ENCODE data around the gene GPR83.
A peak's percentile ranks its signal among the peaks of the same experiment; 100 is the strongest.

Gene GPR83

DNA sequence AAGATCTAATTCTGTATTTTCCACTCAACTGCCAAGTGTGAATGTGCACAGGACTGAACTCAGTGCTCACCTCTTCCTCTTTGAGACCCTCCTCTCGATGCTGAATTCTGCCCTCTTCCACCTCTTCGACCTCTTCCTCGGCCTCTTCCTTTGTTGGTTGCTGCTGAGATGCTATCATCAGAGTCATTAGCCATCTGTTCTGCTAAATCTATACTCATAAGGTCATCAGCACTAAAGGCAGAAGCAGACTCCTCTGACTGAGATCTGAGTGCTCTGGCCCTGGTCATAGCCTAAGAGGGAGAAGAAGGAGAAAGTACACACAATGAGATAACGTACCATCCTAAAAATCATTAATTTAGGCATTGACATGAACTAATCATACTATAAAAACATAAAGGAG is 45.9 kb upstream of the GPR83 start:
- Histone ChIP-seq H3K4me1 (ENCODE audit: control insufficient read depth in 1 of 2, insufficient read depth in 2 of 2, low read length in 2 of 2) (no peaks in the 10 kb centered on the region), H3K27me3 (ENCODE audit: insufficient read depth, low read length) (no peaks in the 10 kb centered on the region), H3K79me1 (ENCODE audit: low read length) (no peaks in the 10 kb centered on the region), H2BK120ac (ENCODE audit: insufficient read depth, low read length, poor library complexity) (no peak overlapping the region), H4K12ac (ENCODE audit: low read depth, low read length) (no peak overlapping the region), H2AFZ (ENCODE audit: insufficient read depth, low read length, poor library complexity) (no peak overlapping the region), H3K18ac (ENCODE audit: low read length) (no peak overlapping the region), H3K4me3 (ENCODE audit: low read depth, low read length) (no peak overlapping the region), H3K9ac (ENCODE audit: low read length) (no peak overlapping the region), H3K4me2 (ENCODE audit: low read length) (no peak overlapping the region), H3K14ac (ENCODE audit: low read length) (no peak overlapping the region), H3K23ac (ENCODE audit: low read length) (no peak overlapping the region), H3K27ac (ENCODE audit: low read depth, low read length) (no peak overlapping the region), H4K91ac (ENCODE audit: low read depth, low read length) (no peak overlapping the region), H2BK12ac (ENCODE audit: low read length) (no peak overlapping the region), H3K79me2 (ENCODE audit: control insufficient read depth, insufficient read depth, low read length, poor library complexity) (no peaks in the 10 kb centered on the region), H3K4ac (ENCODE audit: low read depth, low read length) (no peak overlapping the region), H4K8ac (ENCODE audit: low read depth, low read length) (no peak overlapping the region), H3K36me3 (ENCODE audit: control insufficient read depth in 1 of 2, insufficient read depth in 2 of 2, low read length in 2 of 2) (peaks cover 0 to 2% of the 10 kb centered on the region in 2 experiments), H2BK5ac (ENCODE audit: low read depth, low read length, poor library complexity) (no peak overlapping the region), H3K9me3 (ENCODE audit: insufficient read depth, low read depth, low read length) (no peaks in the 10 kb centered on the region), H2AK5ac (ENCODE audit: low read length) (no peak overlapping the region)
- WGBS (ENCODE audit: extremely low coverage, insufficient coverage, insufficient read length) = no CpG with 5 or more reads among the region's 4 CpGs
- no peak for DNase-seq

DNA sequence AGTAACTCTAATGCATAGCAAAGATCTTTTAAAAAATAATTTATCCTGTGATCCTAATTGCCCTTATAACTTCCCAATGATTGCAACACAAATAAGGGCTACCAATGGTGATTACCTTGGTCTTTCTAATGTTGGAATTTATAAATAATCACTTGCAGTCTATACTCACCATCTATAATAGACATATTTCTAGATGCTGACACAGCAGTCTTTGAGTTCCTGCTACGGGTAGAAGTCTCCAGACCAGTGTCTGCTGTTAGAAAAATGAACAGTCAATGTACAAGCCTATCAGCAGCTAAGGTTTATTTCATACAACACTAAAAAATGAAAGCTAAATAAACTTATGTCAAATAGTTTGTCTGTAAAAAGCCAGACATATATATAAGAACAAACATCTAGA is 44.4 kb upstream of the GPR83 start:
- Histone ChIP-seq H3K27me3 (ENCODE audit: insufficient read depth, low read length) (no peaks in the 10 kb centered on the region), H2AK5ac (ENCODE audit: low read length) (no peak overlapping the region), H4K8ac (ENCODE audit: low read depth, low read length) (no peak overlapping the region), H3K79me2 (ENCODE audit: control insufficient read depth, insufficient read depth, low read length, poor library complexity) (no peaks in the 10 kb centered on the region), H3K36me3 (ENCODE audit: control insufficient read depth in 1 of 2, insufficient read depth in 2 of 2, low read length in 2 of 2) (peaks cover 0 to 2% of the 10 kb centered on the region in 2 experiments), H3K23ac (ENCODE audit: low read length) (no peak overlapping the region), H3K4me1 (ENCODE audit: control insufficient read depth in 1 of 2, insufficient read depth in 2 of 2, low read length in 2 of 2) (no peaks in the 10 kb centered on the region), H3K27ac (ENCODE audit: low read depth, low read length) (no peak overlapping the region), H3K4me2 (ENCODE audit: low read length) (no peak overlapping the region), H3K9ac (ENCODE audit: low read length) (no peak overlapping the region), H3K4ac (ENCODE audit: low read depth, low read length) (no peak overlapping the region), H2BK5ac (ENCODE audit: low read depth, low read length, poor library complexity) (no peak overlapping the region), H2AFZ (ENCODE audit: insufficient read depth, low read length, poor library complexity) (no peak overlapping the region), H3K9me3 (ENCODE audit: insufficient read depth, low read depth, low read length) (no peaks in the 10 kb centered on the region), H4K91ac (ENCODE audit: low read depth, low read length) (no peak overlapping the region), H2BK120ac (ENCODE audit: insufficient read depth, low read length, poor library complexity) (no peak overlapping the region), H3K18ac (ENCODE audit: low read length) (no peak overlapping the region), H3K79me1 (ENCODE audit: low read length) (no peaks in the 10 kb centered on the region), H2BK12ac (ENCODE audit: low read length) (no peak overlapping the region), H4K12ac (ENCODE audit: low read depth, low read length) (no peak overlapping the region), H3K4me3 (ENCODE audit: low read depth, low read length) (no peak overlapping the region), H3K14ac (ENCODE audit: low read length) (no peak overlapping the region)
- no CpG with 5 or more reads among the region's 1 CpG for WGBS (ENCODE audit: extremely low coverage, insufficient coverage, insufficient read length)
- DNase-seq = no peak

GRCh38 chr11:94433049-94433448 is 31.8 kb upstream of the GPR83 start:
- no peaks in the 10 kb centered on the region for H3K27me3 ChIP-seq (ENCODE audit: insufficient read depth, low read length)
- no peak overlapping the region for H2AFZ ChIP-seq (ENCODE audit: insufficient read depth, low read length, poor library complexity)
- no peak overlapping the region for H3K4me2 ChIP-seq (ENCODE audit: low read length)
- H3K4me1 ChIP-seq (ENCODE audit: control insufficient read depth in 1 of 2, insufficient read depth in 2 of 2, low read length in 2 of 2) = no peaks in the 10 kb centered on the region
- no peak overlapping the region for H4K8ac ChIP-seq (ENCODE audit: low read depth, low read length)
- no peak overlapping the region for H3K4ac ChIP-seq (ENCODE audit: low read depth, low read length)
- no peaks in the 10 kb centered on the region for H3K79me1 ChIP-seq (ENCODE audit: low read length)
- peaks cover 5 to 7% of the 10 kb centered on the region in 2 experiments for H3K36me3 ChIP-seq (ENCODE audit: control insufficient read depth in 1 of 2, insufficient read depth in 2 of 2, low read length in 2 of 2)
- no peaks in the 10 kb centered on the region for H3K79me2 ChIP-seq (ENCODE audit: control insufficient read depth, insufficient read depth, low read length, poor library complexity)
- no peaks in the 10 kb centered on the region for H3K9me3 ChIP-seq (ENCODE audit: insufficient read depth, low read depth, low read length)
- DNase-seq = no peak
- H2BK5ac ChIP-seq (ENCODE audit: low read depth, low read length, poor library complexity) = no peak overlapping the region
- no peak overlapping the region for H4K12ac ChIP-seq (ENCODE audit: low read depth, low read length)
- H3K4me3 ChIP-seq (ENCODE audit: low read depth, low read length) = no peak overlapping the region
- H3K27ac ChIP-seq (ENCODE audit: low read depth, low read length) = no peak overlapping the region
- H2BK12ac ChIP-seq (ENCODE audit: low read length) = no peak overlapping the region
- no peak overlapping the region for H3K9ac ChIP-seq (ENCODE audit: low read length)
- H3K14ac ChIP-seq (ENCODE audit: low read length) = no peak overlapping the region
- H4K91ac ChIP-seq (ENCODE audit: low read depth, low read length) = no peak overlapping the region
- WGBS (ENCODE audit: extremely low coverage, insufficient coverage, insufficient read length) = no CpG with 5 or more reads among the region's 1 CpG
- H3K18ac ChIP-seq (ENCODE audit: low read length) = no peak overlapping the region
- no peak overlapping the region for H2AK5ac ChIP-seq (ENCODE audit: low read length)
- no peak overlapping the region for H3K23ac ChIP-seq (ENCODE audit: low read length)
- H2BK120ac ChIP-seq (ENCODE audit: insufficient read depth, low read length, poor library complexity) = no peak overlapping the region

- Histone ChIP-seq H3K79me2 (ENCODE audit: control insufficient read depth, insufficient read depth, low read length, poor library complexity) (no peaks in the 10 kb centered on the region), H4K12ac (ENCODE audit: low read depth, low read length) (no peak overlapping the region), H3K36me3 (ENCODE audit: control insufficient read depth in 1 of 2, insufficient read depth in 2 of 2, low read length in 2 of 2) (peaks cover 4 to 12% of the 10 kb centered on the region in 2 experiments), H3K27me3 (ENCODE audit: insufficient read depth, low read length) (no peaks in the 10 kb centered on the region), H3K27ac (ENCODE audit: low read depth, low read length) (no peak overlapping the region), H3K4me2 (ENCODE audit: low read length) (no peak overlapping the region), H4K8ac (ENCODE audit: low read depth, low read length) (no peak overlapping the region), H2BK12ac (ENCODE audit: low read length) (no peak overlapping the region), H2AFZ (ENCODE audit: insufficient read depth, low read length, poor library complexity) (no peak overlapping the region), H3K4me3 (ENCODE audit: low read depth, low read length) (no peak overlapping the region), H3K14ac (ENCODE audit: low read length) (no peak overlapping the region), H3K4me1 (ENCODE audit: control insufficient read depth in 1 of 2, insufficient read depth in 2 of 2, low read length in 2 of 2) (no peaks in the 10 kb centered on the region), H4K91ac (ENCODE audit: low read depth, low read length) (no peak overlapping the region), H2AK5ac (ENCODE audit: low read length) (no peak overlapping the region), H3K79me1 (ENCODE audit: low read length) (no peaks in the 10 kb centered on the region), H3K18ac (ENCODE audit: low read length) (no peak overlapping the region), H3K9ac (ENCODE audit: low read length) (no peak overlapping the region), H2BK120ac (ENCODE audit: insufficient read depth, low read length, poor library complexity) (no peak overlapping the region), H3K9me3 (ENCODE audit: insufficient read depth, low read depth, low read length) (no peaks in the 10 kb centered on the region), H3K4ac (ENCODE audit: low read depth, low read length) (no peak overlapping the region), H2BK5ac (ENCODE audit: low read depth, low read length, poor library complexity) (no peak overlapping the region), H3K23ac (ENCODE audit: low read length) (no peak overlapping the region)
- DNase-seq = peak in 1 of 2 donors; percentile 59
- no CpG with 5 or more reads among the region's 2 CpGs for WGBS (ENCODE audit: extremely low coverage, insufficient coverage, insufficient read length)
Measured at GRCh38 chr11:94424662-94425061, 23.4 kb upstream of the GPR83 start.

All from trophoblast cell (in vitro differentiated cells and primary cell).